ENCODE data around the gene MUL1. TPM values are rescaled to one million over a fixed set of nuclear protein-coding genes. Genes with fewer than 3 reads are reported as not detected.

Gene MUL1
- polyA plus RNA-seq, 1 of the 3 experiments (the other 2 are of a cell fraction), result 22.8 TPM

GRCh38 chr1:20533635-20534034 lies 25.7 kb upstream of the MUL1 start:
- POLR2A ChIA-PET, result no interaction called here
- H3K79me2 ChIP-seq (ENCODE audit: insufficient read depth), result no peaks in the 10 kb centered on the region
- CTCF ChIA-PET, result interaction anchor here (0.7 to 1.7 kb wide), 3 partner anchors 12 to 106 kb away, joined by 3 to 6 read pairs (median 5); no protein-coding TSS in a partner anchor
- H4K20me1 ChIP-seq (ENCODE audit: insufficient read depth), result no peaks in the 10 kb centered on the region
- H3K4me1 ChIP-seq (ENCODE audit: control insufficient read depth in 1 of 2, insufficient read depth in 2 of 2, low read depth in 1 of 2, low read length in 1 of 2), result no peaks in the 10 kb centered on the region; a peak in 1 of 4 replicates
- no peak for DNase-seq
- peaks cover 34% of the 10 kb centered on the region for H3K27me3 ChIP-seq (ENCODE audit: insufficient read depth)
- H3K9me2 ChIP-seq, result no peaks in the 10 kb centered on the region
- no peak overlapping the region for H2AFZ ChIP-seq (ENCODE audit: low read depth)
- H3K9ac ChIP-seq, result no peak overlapping the region
- no peak for TF ChIP-seq REST (IDR thresholded peaks at IDR 0.05; ENCODE audit: low read depth, low read length)
- TF ChIP-seq ZBTB33 (IDR thresholded peaks at IDR 0.05; ENCODE audit: borderline replicate concordance, low read depth), result no peak
- no peak for TF ChIP-seq MEF2A (IDR thresholded peaks at IDR 0.05; ENCODE audit: borderline replicate concordance, low read depth)
- no peak for TF ChIP-seq RCOR1 (IDR thresholded peaks at IDR 0.05; ENCODE audit: low read length)
- no peak for TF ChIP-seq GABPA (IDR thresholded peaks at IDR 0.05; ENCODE audit: low read depth)
- no peak for TF ChIP-seq FOXM1 (IDR thresholded peaks at IDR 0.05; ENCODE audit: low read depth)
- no peak for TF ChIP-seq RFX5 (IDR thresholded peaks at IDR 0.05; ENCODE audit: low read length)
- no peak for TF ChIP-seq GATA2 (CRISPR knock-in tag; IDR thresholded peaks at IDR 0.05)
- no peak overlapping the region for H3K4me2 ChIP-seq
- H3F3A ChIP-seq (replicated peaks; ENCODE audit: insufficient read depth), result no peaks in the 10 kb centered on the region
- H3K36me3 ChIP-seq (replicated peaks in 1 of 2; ENCODE audit: control insufficient read depth in 1 of 2, insufficient read depth in 2 of 2, low read length in 1 of 2), result no peaks in the 10 kb centered on the region
- no peak overlapping the region for H3K4me3 ChIP-seq (ENCODE audit: low read depth in 2 of 2, low read length in 1 of 2)
- 39% methylated on average over 3 of the region's 4 CpGs for WGBS (ENCODE audit: low lambda C conversion rate)
- H3K27ac ChIP-seq (ENCODE audit: low read depth in 2 of 2, low read length in 1 of 2), result no peak overlapping the region
- H3K9me3 ChIP-seq, result no peaks in the 10 kb centered on the region

- Histone ChIP-seq H3F3A (replicated peaks; ENCODE audit: insufficient read depth) (no peaks in the 10 kb centered on the region), H3K27ac (ENCODE audit: low read depth in 2 of 2, low read length in 1 of 2) (no peak overlapping the region), H3K9ac (no peak overlapping the region), H3K79me2 (ENCODE audit: insufficient read depth) (no peaks in the 10 kb centered on the region), H3K27me3 (ENCODE audit: insufficient read depth) (peaks cover 45% of the 10 kb centered on the region), H3K4me1 (ENCODE audit: control insufficient read depth in 1 of 2, insufficient read depth in 2 of 2, low read depth in 1 of 2, low read length in 1 of 2) (no peaks in the 10 kb centered on the region; a peak in 1 of 4 replicates), H3K9me3 (no peaks in the 10 kb centered on the region), H2AFZ (ENCODE audit: low read depth) (no peak overlapping the region), H4K20me1 (ENCODE audit: insufficient read depth) (no peaks in the 10 kb centered on the region), H3K4me3 (ENCODE audit: low read depth in 2 of 2, low read length in 1 of 2) (no peak overlapping the region), H3K36me3 (replicated peaks in 1 of 2; ENCODE audit: control insufficient read depth in 1 of 2, insufficient read depth in 2 of 2, low read length in 1 of 2) (no peaks in the 10 kb centered on the region), H3K4me2 (no peak overlapping the region), H3K9me2 (no peaks in the 10 kb centered on the region)
- ChIA-PET CTCF (interaction anchor here (2.6 kb wide), 1 partner anchor 102 kb away, joined by 13 read pairs; the partner anchor contains the start of gene PINK1), POLR2A (no interaction called here)
- no peak for DNase-seq
- WGBS (ENCODE audit: low lambda C conversion rate), result 27% methylated on average over 5 of the region's 6 CpGs
- TF ChIP-seq RCOR1 (IDR thresholded peaks at IDR 0.05; ENCODE audit: low read length) (no peak), USF2 (IDR thresholded peaks at IDR 0.05; ENCODE audit: borderline replicate concordance, low read depth, low read length) (no peak), JUND (IDR thresholded peaks at IDR 0.05) (no peak), MEF2A (IDR thresholded peaks at IDR 0.05; ENCODE audit: borderline replicate concordance, low read depth) (no peak), FOSL2 (IDR thresholded peaks at IDR 0.05; ENCODE audit: borderline replicate concordance, low read depth) (no peak), GABPA (IDR thresholded peaks at IDR 0.05; ENCODE audit: low read depth) (no peak), EP300 (IDR thresholded peaks at IDR 0.05; ENCODE audit: borderline replicate concordance in 1 of 2, low read depth in 1 of 2, low read length in 1 of 2) (no peak), CTCF (IDR thresholded peaks at IDR 0.05) (no peak), POLR2AphosphoS5 (IDR thresholded peaks at IDR 0.05; ENCODE audit: low read depth, low read length) (no peak), TAF1 (IDR thresholded peaks at IDR 0.05; ENCODE audit: borderline replicate concordance, low read depth, low read length) (no peak), ELF1 (IDR thresholded peaks at IDR 0.05) (no peak), SMC3 (IDR thresholded peaks at IDR 0.05; ENCODE audit: low read depth, low read length) (no peak), NFIC (IDR thresholded peaks at IDR 0.05; ENCODE audit: borderline replicate concordance) (no peak), YY1 (IDR thresholded peaks at IDR 0.05; ENCODE audit: low read depth) (no peak)
These were observed 22.9 kb upstream of the MUL1 start for GRCh38 chr1:20530901-20531300.

All from SK-N-SH (cell line).